Neuronal stem cell (in vitro differentiated cells): ENCODE data around the gene CYP1B1.

Source experiments
- DNase-seq: peaks from one replicate; pipeline ENCODE4 v3.0.0-alpha.2; 2013; ENCODE audit warnings: low spot score
- H2AFZ ChIP-seq: one replicate; pipeline ENCODE4 v1.6.1; 2013; ENCODE audit warnings: mild to moderate bottlenecking, low read length, inconsistent platforms
- H2AK5ac ChIP-seq: 2 replicates; pipeline ENCODE4 v1.6.1; 2013; ENCODE audit warnings: low read depth, mild to moderate bottlenecking, inconsistent platforms, low read length, moderate library complexity, mixed read lengths
- H2BK120ac ChIP-seq: 2 replicates; pipeline ENCODE4 v1.6.1; 2013; ENCODE audit warnings: low read depth, mild to moderate bottlenecking, inconsistent platforms, low read length, moderate library complexity, mixed read lengths
- H2BK12ac ChIP-seq: one replicate; pipeline ENCODE4 v1.6.1; 2013; ENCODE audit warnings: low read length, inconsistent platforms
- H2BK15ac ChIP-seq: 2 replicates; pipeline ENCODE4 v1.6.1; 2013; ENCODE audit warnings: mild to moderate bottlenecking, low read length, inconsistent platforms, mixed read lengths
- H2BK5ac ChIP-seq: one replicate; pipeline ENCODE4 v1.6.1; 2013; ENCODE audit warnings: inconsistent platforms, mild to moderate bottlenecking, low read length, moderate library complexity
- H3K14ac ChIP-seq: one replicate; pipeline ENCODE4 v1.6.1; 2013; ENCODE audit warnings: low read length, inconsistent platforms
- H3K18ac ChIP-seq: 2 replicates; pipeline ENCODE4 v1.6.1; 2013; ENCODE audit warnings: low read length, inconsistent platforms
- H3K23ac ChIP-seq: 2 replicates; pipeline ENCODE4 v1.6.1; 2013; ENCODE audit warnings: low read depth, mild to moderate bottlenecking, mixed read lengths, low read length, inconsistent platforms; ENCODE audit not compliant: poor library complexity
- H3K27ac ChIP-seq: replicated peaks from 3 replicates; pipeline ENCODE4 v1.5.1; 2013; ENCODE audit warnings: low read length, inconsistent platforms
- H3K27me3 ChIP-seq, 3 experiments: 2 replicates each; pipeline ENCODE4 v1.6.1; 2013; ENCODE audit warnings: low read length in 3 of 3, mild to moderate bottlenecking in 2 of 3, inconsistent platforms in 1 of 3, low read depth in 1 of 3, mixed read lengths in 1 of 3, moderate library complexity in 1 of 3; ENCODE audit not compliant: control insufficient read depth in 3 of 3, insufficient read depth in 3 of 3
- H3K36me3 ChIP-seq, 2 donors: replicated peaks in 1 of 2; 2 replicates each; pipeline ENCODE4 v1.6.1; 2013; ENCODE audit warnings: low read length in 2 of 2; ENCODE audit not compliant: control insufficient read depth in 2 of 2, insufficient read depth in 2 of 2
- H3K4ac ChIP-seq: 2 replicates; pipeline ENCODE4 v1.6.1; 2013; ENCODE audit warnings: inconsistent platforms, mild to moderate bottlenecking, low read length, moderate library complexity
- H3K4me1 ChIP-seq, 2 donors: 1 replicate in 1 of 2; 2 replicates in 1 of 2; pipeline ENCODE4 v1.6.1; 2013; ENCODE audit warnings: low read length in 2 of 2, low read depth in 1 of 2; ENCODE audit not compliant: control insufficient read depth in 2 of 2, insufficient read depth in 1 of 2
- H3K4me2 ChIP-seq: one replicate; pipeline ENCODE4 v1.6.1; 2013; ENCODE audit warnings: mild to moderate bottlenecking, low read length, inconsistent platforms; ENCODE audit not compliant: insufficient read depth, poor library complexity, severe bottlenecking
- H3K4me3 ChIP-seq, 2 donors: 2 replicates each; pipeline ENCODE4 v1.5.1; 2013; ENCODE audit warnings: low read length in 2 of 2, mild to moderate bottlenecking in 2 of 2, inconsistent platforms in 1 of 2, moderate library complexity in 1 of 2
- H3K79me1 ChIP-seq: one replicate; pipeline ENCODE4 v1.6.1; 2013; ENCODE audit warnings: low read depth, mild to moderate bottlenecking, inconsistent platforms, low read length, moderate library complexity
- H3K9ac ChIP-seq: one replicate; pipeline ENCODE4 v1.6.1; 2013; ENCODE audit warnings: mild to moderate bottlenecking, low read depth, low read length, inconsistent platforms; ENCODE audit not compliant: poor library complexity
- H3K9me3 ChIP-seq, 2 donors: replicated peaks in 1 of 2; 2 replicates each; pipeline versions ENCODE3 to v1.6.1; 2013; ENCODE audit warnings: low read length in 2 of 2, mild to moderate bottlenecking in 2 of 2, inconsistent platforms in 1 of 2, low read depth in 1 of 2, mixed read lengths in 1 of 2, moderate library complexity in 1 of 2; ENCODE audit not compliant: control insufficient read depth in 2 of 2, insufficient read depth in 1 of 2
- H4K8ac ChIP-seq: one replicate; pipeline ENCODE4 v1.6.1; 2013; ENCODE audit warnings: low read depth, mild to moderate bottlenecking, inconsistent platforms, low read length, moderate library complexity
- H4K91ac ChIP-seq: one replicate; pipeline ENCODE4 v1.6.1; 2013; ENCODE audit warnings: low read length, low read depth, mild to moderate bottlenecking, inconsistent platforms; ENCODE audit not compliant: poor library complexity
- WGBS, 2 donors: extraction: QIAGEN DNeasy Blood & Tissue Kit; methylation state at CpG; one replicate each; pipeline ENCODE4 v1.1.7; 2013; ENCODE audit warnings: missing lambda C conversion rate in 2 of 2, mixed read lengths in 1 of 2; ENCODE audit not compliant: insufficient read length in 2 of 2, insufficient replicate concordance in 1 of 2; ENCODE audit errors: extremely low coverage in 2 of 2; 5-methylcytosine and 5-hydroxymethylcytosine counted together

The CYP1B1 gene

GRCh38 chr2:38098421-38099098 lies 22.6 kb upstream of the CYP1B1 start:
- no peak overlapping the region for H3K23ac ChIP-seq
- H3K27ac ChIP-seq: no peak overlapping the region
- no peaks in the 10 kb centered on the region for H3K79me1 ChIP-seq
- no peak overlapping the region for H3K4me2 ChIP-seq
- no peaks in the 10 kb centered on the region for H3K27me3 ChIP-seq
- no peak overlapping the region for H2BK120ac ChIP-seq
- H3K14ac ChIP-seq: no peak overlapping the region
- H3K4ac ChIP-seq: no peak overlapping the region
- H2BK12ac ChIP-seq: no peak overlapping the region
- peaks cover 0 to 4% of the 10 kb centered on the region in 2 donors for H3K9me3 ChIP-seq
- no peak overlapping the region for H3K18ac ChIP-seq
- H3K36me3 ChIP-seq: no peaks in the 10 kb centered on the region
- no peak overlapping the region for H2BK5ac ChIP-seq
- H4K91ac ChIP-seq: no peak overlapping the region
- no peak for DNase-seq
- H4K8ac ChIP-seq: no peak overlapping the region
- no peak overlapping the region for H2AK5ac ChIP-seq
- H2BK15ac ChIP-seq: no peak overlapping the region
- H3K4me3 ChIP-seq: peak overlapping the region in 1 of 2 donors; percentile 6
- H3K9ac ChIP-seq: no peak overlapping the region
- no CpG with 5 or more reads among the region's 11 CpGs for WGBS, 2 donors
- peak overlapping the region; percentile 70 for H2AFZ ChIP-seq
- peaks cover 16 to 18% of the 10 kb centered on the region in 2 donors for H3K4me1 ChIP-seq

GRCh38 chr2:38097988-38098385 lies 22.0 kb upstream of the CYP1B1 start:
- H3K9ac ChIP-seq: no peak overlapping the region
- H3K27me3 ChIP-seq: no peaks in the 10 kb centered on the region
- no peak overlapping the region for H2BK5ac ChIP-seq
- H3K4me2 ChIP-seq: no peak overlapping the region
- H2AFZ ChIP-seq: peak overlapping the region; percentile 70
- WGBS, 2 donors: no CpG with 5 or more reads among the region's 4 CpGs
- H3K27ac ChIP-seq: no peak overlapping the region
- no peak overlapping the region for H4K8ac ChIP-seq
- DNase-seq: no peak
- H4K91ac ChIP-seq: no peak overlapping the region
- H3K36me3 ChIP-seq: no peaks in the 10 kb centered on the region
- no peak overlapping the region for H2BK12ac ChIP-seq
- H2BK15ac ChIP-seq: no peak overlapping the region
- peaks cover 16 to 18% of the 10 kb centered on the region in 2 donors for H3K4me1 ChIP-seq
- H2BK120ac ChIP-seq: no peak overlapping the region
- H3K14ac ChIP-seq: no peak overlapping the region
- no peak overlapping the region for H3K18ac ChIP-seq
- no peak overlapping the region for H3K23ac ChIP-seq
- no peak overlapping the region for H3K4me3 ChIP-seq
- H3K4ac ChIP-seq: no peak overlapping the region
- no peak overlapping the region for H2AK5ac ChIP-seq
- no peaks in the 10 kb centered on the region for H3K79me1 ChIP-seq
- H3K9me3 ChIP-seq: no peaks in the 10 kb centered on the region

- H3K23ac ChIP-seq: no peak overlapping the region
- H2BK120ac ChIP-seq: no peak overlapping the region
- H2BK12ac ChIP-seq: no peak overlapping the region
- no peaks in the 10 kb centered on the region for H3K79me1 ChIP-seq
- no peak overlapping the region for H4K8ac ChIP-seq
- DNase-seq: no peak
- no peak overlapping the region for H3K27ac ChIP-seq
- no peak overlapping the region for H2BK5ac ChIP-seq
- no peak overlapping the region for H3K4me3 ChIP-seq
- H3K18ac ChIP-seq: no peak overlapping the region
- H2BK15ac ChIP-seq: no peak overlapping the region
- no peak overlapping the region for H3K14ac ChIP-seq
- no peaks in the 10 kb centered on the region for H3K9me3 ChIP-seq
- no peaks in the 10 kb centered on the region for H3K27me3 ChIP-seq
- H3K4me1 ChIP-seq: peaks cover 16 to 21% of the 10 kb centered on the region in 2 donors
- peak overlapping the region; percentile 70 for H2AFZ ChIP-seq
- no peaks in the 10 kb centered on the region for H3K36me3 ChIP-seq
- H3K4ac ChIP-seq: no peak overlapping the region
- no peak overlapping the region for H3K9ac ChIP-seq
- WGBS, 2 donors: no CpG with 5 or more reads among the region's 2 CpGs
- H2AK5ac ChIP-seq: no peak overlapping the region
- H3K4me2 ChIP-seq: no peak overlapping the region
- H4K91ac ChIP-seq: no peak overlapping the region
These were observed 21.5 kb upstream of the CYP1B1 start for GRCh38 chr2:38097258-38097987.

GRCh38 chr2:38095996-38096861 lies 20.3 kb upstream of the CYP1B1 start:
- Histone ChIP-seq H3K9ac (no peak overlapping the region), H3K79me1 (no peaks in the 10 kb centered on the region), H2BK5ac (no peak overlapping the region), H3K4me2 (no peak overlapping the region), H3K23ac (no peak overlapping the region), H3K27me3 (no peaks in the 10 kb centered on the region), H2AFZ (no peak overlapping the region), H3K9me3 (no peaks in the 10 kb centered on the region), H3K4me1 (peaks cover 16 to 26% of the 10 kb centered on the region in 2 donors), H3K14ac (no peak overlapping the region), H3K4me3 (no peak overlapping the region), H3K18ac (no peak overlapping the region), H3K27ac (no peak overlapping the region), H3K4ac (no peak overlapping the region), H2BK12ac (no peak overlapping the region), H3K36me3 (no peaks in the 10 kb centered on the region), H2BK15ac (no peak overlapping the region), H4K91ac (no peak overlapping the region), H4K8ac (no peak overlapping the region), H2AK5ac (no peak overlapping the region), H2BK120ac (no peak overlapping the region)
- no peak for DNase-seq
- no CpG with 5 or more reads among the region's 19 CpGs for WGBS, 2 donors
